Measurements from ENCODE around the gene SKOR2. TPM values are rescaled to one million over a fixed set of nuclear protein-coding genes. Genes with fewer than 3 reads are reported as not detected.

SKOR2 gene
- total and polyA plus RNA-seq, 2 of the 4 experiments (the other 2 are of a cell fraction), result not detected

DNA sequence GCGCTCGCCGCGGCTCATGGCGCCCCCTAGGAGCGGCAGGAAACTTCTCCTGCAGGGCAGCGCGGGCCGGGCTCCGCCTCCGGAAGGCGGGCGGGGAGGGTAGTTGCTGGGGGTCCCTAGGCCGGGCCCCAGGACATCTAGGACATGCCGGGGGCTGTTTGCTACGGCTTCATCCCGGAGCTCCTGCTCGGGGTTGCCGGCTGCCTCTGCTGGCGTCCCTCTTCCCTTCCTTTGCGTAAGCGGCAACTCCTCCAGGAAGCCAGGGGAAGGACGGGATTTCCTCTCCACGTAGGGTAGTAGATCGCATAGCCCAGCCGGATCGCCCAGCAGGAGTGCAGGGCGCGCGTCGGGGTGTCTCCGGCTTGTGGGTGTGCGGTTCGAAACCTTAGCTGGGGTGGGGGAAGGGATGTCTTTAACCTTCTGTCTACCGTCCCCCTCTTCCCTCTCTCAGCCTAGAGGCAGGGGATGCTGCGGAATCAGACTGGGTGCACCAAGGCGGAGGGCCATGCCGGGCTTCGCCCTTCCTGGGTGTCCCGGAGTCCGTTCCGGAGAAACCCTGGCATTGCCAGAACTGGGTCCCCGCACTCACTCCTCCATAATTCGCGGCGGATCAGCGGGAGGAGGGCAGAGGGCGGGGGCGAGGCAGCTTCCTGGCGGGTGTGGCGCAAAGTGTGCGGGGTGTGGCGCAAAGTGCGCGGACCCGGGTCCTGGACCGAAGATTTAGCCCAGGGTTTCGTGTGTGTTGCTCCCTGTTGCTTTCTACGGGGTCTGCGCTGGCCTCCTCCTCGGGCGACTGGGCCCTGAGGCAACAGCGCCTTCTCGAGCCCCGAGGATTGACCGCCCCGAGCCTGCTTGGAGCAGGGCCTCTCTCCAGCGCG is 12.2 kb upstream of the SKOR2 start:
- Histone ChIP-seq H2BK5ac (ENCODE audit: low read depth, low read length, poor library complexity, severe bottlenecking) (no peak overlapping the region), H4K5ac (ENCODE audit: low read depth, low read length) (no peak overlapping the region), H2AFZ (replicated peaks; ENCODE audit: low read length, poor library complexity) (no peak overlapping the region), H3K36me3 (ENCODE audit: control insufficient read depth, insufficient read depth, low read length) (no peaks in the 10 kb centered on the region), H2BK15ac (ENCODE audit: low read depth, low read length) (no peak overlapping the region), H4K20me1 (ENCODE audit: insufficient read depth, low read length) (no peaks in the 10 kb centered on the region), H3K9me3 (ENCODE audit: control insufficient read depth, insufficient read depth, low read length) (peaks cover 2% of the 10 kb centered on the region; the same call in 1 of the 2 replicates), H3K9me1 (ENCODE audit: insufficient read depth, low read length) (no peaks in the 10 kb centered on the region), H3K27me3 (ENCODE audit: control insufficient read depth, insufficient read depth, low read length) (peaks cover 28% of the 10 kb centered on the region), H3K23ac (ENCODE audit: low read depth, low read length) (no peak overlapping the region), H3K4me2 (ENCODE audit: low read depth, low read length) (no peak overlapping the region), H2AK9ac (replicated peaks; ENCODE audit: low read depth, low read length, poor library complexity) (no peak overlapping the region), H3K14ac (replicated peaks; ENCODE audit: low read depth, low read length) (no peak overlapping the region), H4K91ac (ENCODE audit: insufficient read depth, low read depth, low read length) (no peak overlapping the region), H3K27ac (ENCODE audit: insufficient read depth, low read length) (no peak overlapping the region), H3K4ac (ENCODE audit: low read depth, low read length) (no peak overlapping the region), H2BK120ac (ENCODE audit: low read depth, low read length) (no peak overlapping the region), H3K18ac (ENCODE audit: low read depth, low read length) (no peak overlapping the region), H3K9ac (ENCODE audit: low read depth, low read length) (no peak overlapping the region), H4K8ac (ENCODE audit: low read depth in 2 of 2, low read length in 2 of 2) (no peak overlapping the region), H3K79me1 (ENCODE audit: low read depth in 1 of 2, low read length in 2 of 2) (no peaks in the 10 kb centered on the region), H3K4me3 (ENCODE audit: insufficient read depth, low read depth, low read length) (no peak overlapping the region), H2BK20ac (ENCODE audit: low read depth, low read length) (no peak overlapping the region), H2AK5ac (ENCODE audit: low read depth, low read length) (no peak overlapping the region), H3K56ac (ENCODE audit: extremely low read depth, insufficient read depth, low read length) (no peak overlapping the region), H3K4me1 (ENCODE audit: control insufficient read depth, insufficient read depth, low read length) (no peaks in the 10 kb centered on the region)
- TF ChIP-seq SMC3 (IDR thresholded peaks at IDR 0.05; ENCODE audit: low read depth, low read length) (no peak), RAD21 (IDR thresholded peaks at IDR 0.05; ENCODE audit: low read length) (no peak), RFX5 (IDR thresholded peaks at IDR 0.05; ENCODE audit: low read depth, low read length) (no peak), BHLHE40 (IDR thresholded peaks at IDR 0.05; ENCODE audit: low read depth, low read length) (no peak), CTCF (conservative IDR thresholded peaks at IDR 0.05; ENCODE audit: low read depth, low read length) (no peak), MAZ (IDR thresholded peaks at IDR 0.05; ENCODE audit: borderline replicate concordance, low read depth, low read length) (no peak), POLR2A (IDR thresholded peaks at IDR 0.05; ENCODE audit: low read depth, low read length) (no peak), MXI1 (IDR thresholded peaks at IDR 0.05; ENCODE audit: borderline replicate concordance, low read depth, low read length) (no peak)
- 5% methylated on average over 21 of the region's 69 CpGs; no CpG with 5 or more reads in 1 of the 2 experiments for WGBS, 2 experiments (ENCODE audit: extremely low coverage in 2 of 2, insufficient read length in 1 of 2)
- CTCF ChIA-PET, result no interaction called here
- DNase-seq, result no peak
- intact Hi-C loops (cut with micrococcal nuclease) (no loop called here), dilution Hi-C loops (cut with HindIII; ENCODE audit: low sequenced_read_pairs, unreplicated experiment) (no loop called here), in situ Hi-C loops (cut with MboI; ENCODE audit: low sequenced_read_pairs) (no loop called here)
- no peak for ATAC-seq (ENCODE audit: low read depth)
- POLR2A ChIA-PET (ENCODE audit: unreplicated experiment), result no interaction called here
- BruUV-seq (replicated peaks), result no TSS peak

All from IMR-90 (cell line).